ENCODE measurements around the gene FLYWCH2. TPM values are rescaled to one million over a fixed set of nuclear protein-coding genes. Genes with fewer than 3 reads are reported as not detected.
"Not testable (repeated sequence)": the region's sequence is repeated elsewhere in the genome, so short reads cannot be mapped to it uniquely, and the experiment has no call there.

Gene FLYWCH2
- total RNA-seq, 2 experiments from 2014 or later, result 23.9 to 38.7 TPM

DNA sequence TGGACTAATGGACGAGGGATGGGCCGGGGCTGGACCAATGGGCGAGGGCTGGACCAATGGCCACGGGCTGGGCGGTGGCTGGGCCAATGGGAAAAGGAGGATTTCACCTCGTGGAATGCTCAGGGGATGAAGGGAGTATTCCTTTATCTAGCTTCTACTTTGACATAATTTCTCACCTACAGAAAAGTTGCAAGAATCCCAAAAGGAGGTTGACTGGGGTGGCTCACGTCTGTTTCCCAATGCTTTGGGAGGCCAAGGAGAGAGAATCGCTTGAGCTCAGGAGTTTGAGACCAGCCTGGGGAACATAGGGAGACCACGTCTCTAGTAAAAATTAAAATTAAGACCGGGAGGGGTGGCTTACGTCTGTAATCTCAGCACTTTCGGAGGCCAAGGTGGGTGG lies 23.0 kb downstream of the FLYWCH2 start:
- no peaks in the 10 kb centered on the region for H3K9me2 ChIP-seq (ENCODE audit: insufficient read depth, low read length)
- H3K4me1 ChIP-seq (ENCODE audit: insufficient read depth, low read length, poor library complexity, severe bottlenecking), result peaks cover 17% of the 10 kb centered on the region
- H3K36me3 ChIP-seq (ENCODE audit: insufficient read depth, low read length), result no peaks in the 10 kb centered on the region
- BruUV-seq (replicated peaks), result no TSS peak
- no peaks in the 10 kb centered on the region for H4K20me1 ChIP-seq (ENCODE audit: insufficient read depth, low read length)
- no peak for DNase-seq (ENCODE audit: low spot score)
- intact Hi-C loops (cut with micrococcal nuclease; ENCODE audit: unreplicated experiment), result loop anchor here (1.0 kb wide), 1 partner anchor 24 kb away; no protein-coding TSS in a partner anchor
- peak overlapping the region; percentile 52; the same call in 1 of the 2 replicates for H2AFZ ChIP-seq (ENCODE audit: low read length)
- TF ChIP-seq, protein P1, sequence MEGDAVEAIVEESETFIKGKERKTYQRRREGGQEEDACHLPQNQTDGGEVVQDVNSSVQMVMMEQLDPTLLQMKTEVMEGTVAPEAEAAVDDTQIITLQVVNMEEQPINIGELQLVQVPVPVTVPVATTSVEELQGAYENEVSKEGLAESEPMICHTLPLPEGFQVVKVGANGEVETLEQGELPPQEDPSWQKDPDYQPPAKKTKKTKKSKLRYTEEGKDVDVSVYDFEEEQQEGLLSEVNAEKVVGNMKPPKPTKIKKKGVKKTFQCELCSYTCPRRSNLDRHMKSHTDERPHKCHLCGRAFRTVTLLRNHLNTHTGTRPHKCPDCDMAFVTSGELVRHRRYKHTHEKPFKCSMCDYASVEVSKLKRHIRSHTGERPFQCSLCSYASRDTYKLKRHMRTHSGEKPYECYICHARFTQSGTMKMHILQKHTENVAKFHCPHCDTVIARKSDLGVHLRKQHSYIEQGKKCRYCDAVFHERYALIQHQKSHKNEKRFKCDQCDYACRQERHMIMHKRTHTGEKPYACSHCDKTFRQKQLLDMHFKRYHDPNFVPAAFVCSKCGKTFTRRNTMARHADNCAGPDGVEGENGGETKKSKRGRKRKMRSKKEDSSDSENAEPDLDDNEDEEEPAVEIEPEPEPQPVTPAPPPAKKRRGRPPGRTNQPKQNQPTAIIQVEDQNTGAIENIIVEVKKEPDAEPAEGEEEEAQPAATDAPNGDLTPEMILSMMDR (conservative IDR thresholded peaks at IDR 0.05; ENCODE audit: low read length), result no peak
- TF ChIP-seq EZH2phosphoT487 (IDR thresholded peaks at IDR 0.05; ENCODE audit: borderline replicate concordance, low read depth, low read length), result no peak
- H3K4me3 ChIP-seq (ENCODE audit: low read depth, low read length, poor library complexity, severe bottlenecking), result peak overlapping the region; percentile 52
- peak overlapping the region; percentile 64 for H3K4me2 ChIP-seq (ENCODE audit: low read length)
- H3K79me2 ChIP-seq (ENCODE audit: insufficient read depth, low read depth, low read length), result no peaks in the 10 kb centered on the region
- H3K9me3 ChIP-seq (ENCODE audit: low read length), result no peaks in the 10 kb centered on the region
- ChIA-PET CTCF (ENCODE audit: unreplicated experiment) (interaction anchor here (1.5 kb wide), 1 partner anchor 38 kb away, joined by 4 read pairs; no protein-coding TSS in a partner anchor), POLR2A (interaction anchor here (1.0 to 1.5 kb wide), 4 partner anchors 10 to 443 kb away, joined by 3 to 7 read pairs (median 4); partner anchors contain the start of gene FLYWCH2)
- H3K27ac ChIP-seq (ENCODE audit: low read depth, low read length, poor library complexity, severe bottlenecking), result no peak overlapping the region

DNA sequence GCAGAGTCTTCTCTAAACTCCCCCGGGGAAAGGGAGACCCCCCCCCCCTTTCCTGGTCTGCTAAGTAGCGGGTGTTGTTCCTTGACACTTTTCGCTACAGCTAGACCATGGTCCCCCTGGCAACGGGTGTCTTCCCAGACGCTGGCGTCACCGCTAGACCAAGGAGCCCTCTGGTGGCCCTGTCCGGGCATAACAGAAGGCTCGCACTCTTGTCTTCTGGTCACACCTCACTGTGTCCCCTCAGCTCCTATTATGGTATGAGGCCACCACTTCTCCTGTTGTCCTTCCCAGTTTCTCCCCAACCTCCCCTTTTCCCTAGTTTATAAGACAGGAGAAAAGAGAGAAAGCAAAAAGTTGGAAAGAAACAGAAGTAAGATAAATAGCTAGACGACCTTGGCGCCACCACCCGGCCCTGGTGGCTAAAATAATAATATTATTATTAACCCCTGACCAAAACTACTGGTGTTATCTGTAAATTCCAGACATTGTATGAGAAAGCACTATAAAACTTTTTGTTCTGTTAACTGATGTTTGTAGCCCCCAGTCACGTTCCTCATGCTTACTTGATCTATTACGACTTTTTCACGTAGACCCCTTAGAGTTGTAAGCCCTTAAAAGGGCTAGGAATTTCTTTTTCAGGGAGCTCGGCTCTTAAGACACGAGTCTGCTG lies 24.2 kb downstream of the FLYWCH2 start:
- H3K27ac ChIP-seq (ENCODE audit: low read depth, low read length, poor library complexity, severe bottlenecking); H4K20me1 ChIP-seq (ENCODE audit: insufficient read depth, low read length); CTCF ChIA-PET (ENCODE audit: unreplicated experiment); intact Hi-C loops (cut with micrococcal nuclease; ENCODE audit: unreplicated experiment); BruUV-seq (replicated peaks); H3K9me3 ChIP-seq (ENCODE audit: low read length); H3K9me2 ChIP-seq (ENCODE audit: insufficient read depth, low read length); H3K4me2 ChIP-seq (ENCODE audit: low read length); H3K79me2 ChIP-seq (ENCODE audit: insufficient read depth, low read depth, low read length); H2AFZ ChIP-seq (ENCODE audit: low read length); H3K36me3 ChIP-seq (ENCODE audit: insufficient read depth, low read length); H3K4me3 ChIP-seq (ENCODE audit: low read depth, low read length, poor library complexity, severe bottlenecking): not testable (repeated sequence)
- TF ChIP-seq, protein P1 (conservative IDR thresholded peaks at IDR 0.05; ENCODE audit: low read length), result peak; percentile 72
- peaks cover 20% of the 10 kb centered on the region for H3K4me1 ChIP-seq (ENCODE audit: insufficient read depth, low read length, poor library complexity, severe bottlenecking)
- POLR2A ChIA-PET, result interaction anchor here (0.7 kb wide), 2 partner anchors 167 to 375 kb away, joined by 3 read pairs; no protein-coding TSS in a partner anchor
- peak; percentile 59 for DNase-seq (ENCODE audit: low spot score)

DNA sequence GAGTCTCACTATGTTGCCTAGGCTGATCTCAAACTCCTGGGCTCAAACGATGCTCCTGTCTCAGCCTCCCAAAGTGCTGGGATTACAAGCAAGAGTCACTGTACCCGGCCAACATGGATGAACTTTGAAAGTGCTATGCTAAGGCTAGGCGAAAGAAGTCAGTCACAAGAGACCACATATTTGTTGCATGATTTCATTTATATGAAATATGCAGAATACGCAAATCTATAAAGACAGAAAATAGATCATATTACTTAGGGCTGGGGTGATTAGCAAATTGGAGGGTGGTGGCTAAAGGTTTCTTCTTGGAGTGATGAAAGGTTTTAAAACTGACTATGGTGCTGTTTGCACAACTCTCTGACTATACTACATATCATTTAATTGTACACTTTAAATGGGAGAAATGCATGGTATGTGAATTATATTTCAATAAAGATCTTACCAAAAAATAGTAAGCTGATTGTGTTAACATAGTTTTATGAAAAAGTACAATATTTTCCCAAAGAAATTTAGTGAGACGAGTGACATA lies 27.5 kb downstream of the FLYWCH2 start:
- Histone ChIP-seq H4K20me1 (ENCODE audit: insufficient read depth, low read length) (no peaks in the 10 kb centered on the region), H3K36me3 (ENCODE audit: insufficient read depth, low read length) (peaks cover 11% of the 10 kb centered on the region), H3K9me3 (ENCODE audit: low read length) (no peaks in the 10 kb centered on the region), H3K4me1 (ENCODE audit: insufficient read depth, low read length, poor library complexity, severe bottlenecking) (peaks cover 22% of the 10 kb centered on the region), H3K4me2 (ENCODE audit: low read length) (peak overlapping the region; percentile 79; the same call in 1 of the 2 replicates), H2AFZ (ENCODE audit: low read length) (no peak overlapping the region), H3K9me2 (ENCODE audit: insufficient read depth, low read length) (no peaks in the 10 kb centered on the region), H3K27ac (ENCODE audit: low read depth, low read length, poor library complexity, severe bottlenecking) (no peak overlapping the region), H3K79me2 (ENCODE audit: insufficient read depth, low read depth, low read length) (no peaks in the 10 kb centered on the region; the same call in 1 of the 2 replicates), H3K4me3 (ENCODE audit: low read depth, low read length, poor library complexity, severe bottlenecking) (no peak overlapping the region)
- intact Hi-C loops (cut with micrococcal nuclease; ENCODE audit: unreplicated experiment), result loop anchor here (2.0 to 5.0 kb wide), 2 partner anchors 42 to 72 kb away; partner anchors contain the start of gene PKMYT1
- no TSS peak for BruUV-seq (replicated peaks)
- no peak for DNase-seq (ENCODE audit: low spot score)
- ChIA-PET POLR2A (interaction anchor here (1.0 kb wide), 1 partner anchor 28 kb away, joined by 3 read pairs; the partner anchor contains the start of gene FLYWCH2), CTCF (ENCODE audit: unreplicated experiment) (no interaction called here)
- TF ChIP-seq, protein P1 (conservative IDR thresholded peaks at IDR 0.05; ENCODE audit: low read length), result no peak

Data from OCI-LY7 (cell line).